Mucosa of stomach (tissue), 1 donor: ENCODE results near the gene OR2A7.
"Not testable (repeated sequence)": the region's sequence is repeated elsewhere in the genome, so short reads cannot be mapped to it uniquely, and the experiment has no call there.

Experiments used
- H3K27me3 ChIP-seq: one replicate; pipeline ENCODE4 v1.7.0; 2013; ENCODE audit warnings: mild to moderate bottlenecking, low read length; ENCODE audit not compliant: control insufficient read depth, insufficient read depth
- H3K36me3 ChIP-seq: one replicate; pipeline ENCODE4 v1.7.0; 2013; ENCODE audit warnings: low read length; ENCODE audit not compliant: control insufficient read depth, insufficient read depth
- H3K4me1 ChIP-seq: one replicate; pipeline ENCODE4 v1.7.0; 2013; ENCODE audit warnings: mild to moderate bottlenecking, low read length; ENCODE audit not compliant: control insufficient read depth, insufficient read depth
- H3K4me3 ChIP-seq: one replicate; pipeline ENCODE4 v1.7.0; 2013; ENCODE audit warnings: low read length
- H3K9ac ChIP-seq: one replicate; pipeline ENCODE4 v1.7.0; 2013; ENCODE audit warnings: mild to moderate bottlenecking, low read length, moderate library complexity
- H3K9me3 ChIP-seq: one replicate; pipeline ENCODE4 v1.7.0; 2013; ENCODE audit warnings: mild to moderate bottlenecking, low read length, moderate library complexity; ENCODE audit not compliant: control insufficient read depth
- donor health status: Pancreatic carcinoma.

Gene OR2A7

GRCh38 chr7:144264692-144265091 is at the start of gene OR2A7:
OR2A7 (minus strand) TSS chr7:144264792; CDS start chr7:144259628, 5,164 bp downstream.
- H3K4me1 ChIP-seq, H3K27me3 ChIP-seq, H3K4me3 ChIP-seq, H3K36me3 ChIP-seq, H3K9me3 ChIP-seq, H3K9ac ChIP-seq: not testable (repeated sequence)

GRCh38 chr7:144311872-144312469 is 47.4 kb upstream of the OR2A7 start, which contains the start of gene OR2A1:
OR2A1 (plus strand) TSS chr7:144312419; CDS start chr7:144318125, 5,706 bp downstream.
- H3K36me3 ChIP-seq, H3K27me3 ChIP-seq, H3K9ac ChIP-seq, H3K9me3 ChIP-seq, H3K4me1 ChIP-seq, H3K4me3 ChIP-seq: not testable (repeated sequence)

- H3K4me3 ChIP-seq, H3K9ac ChIP-seq, H3K9me3 ChIP-seq, H3K36me3 ChIP-seq, H3K4me1 ChIP-seq, H3K27me3 ChIP-seq: not testable (repeated sequence)
Observed at GRCh38 chr7:144311218-144311617, 46.6 kb upstream of the OR2A7 start.

GRCh38 chr7:144309702-144310101 is 45.1 kb upstream of the OR2A7 start:
- not testable (repeated sequence) for H3K4me1 ChIP-seq, H3K27me3 ChIP-seq, H3K4me3 ChIP-seq

GRCh38 chr7:144305156-144305555 is 40.6 kb upstream of the OR2A7 start:
- H3K36me3 ChIP-seq, H3K4me1 ChIP-seq, H3K9me3 ChIP-seq, H3K4me3 ChIP-seq, H3K9ac ChIP-seq, H3K27me3 ChIP-seq: not testable (repeated sequence)

More at GRCh38 chr7:144309702-144310101, 45.1 kb upstream of the OR2A7 start:
- H3K9me3 ChIP-seq, H3K36me3 ChIP-seq, H3K9ac ChIP-seq: not testable (repeated sequence)

- H3K9ac ChIP-seq, H3K4me1 ChIP-seq, H3K4me3 ChIP-seq, H3K27me3 ChIP-seq, H3K36me3 ChIP-seq, H3K9me3 ChIP-seq: not testable (repeated sequence)
Observed at GRCh38 chr7:144303607-144304006, 39.0 kb upstream of the OR2A7 start.

- H3K9ac ChIP-seq, H3K9me3 ChIP-seq, H3K36me3 ChIP-seq, H3K27me3 ChIP-seq, H3K4me1 ChIP-seq, H3K4me3 ChIP-seq: not testable (repeated sequence)
Observed at GRCh38 chr7:144302578-144303303, 38.1 kb upstream of the OR2A7 start.

GRCh38 chr7:144293794-144294499 is 29.4 kb upstream of the OR2A7 start:
- not testable (repeated sequence) for H3K27me3 ChIP-seq, H3K4me1 ChIP-seq, H3K9me3 ChIP-seq, H3K4me3 ChIP-seq, H3K36me3 ChIP-seq, H3K9ac ChIP-seq

GRCh38 chr7:144292384-144293161 is 28.0 kb upstream of the OR2A7 start:
- H3K27me3 ChIP-seq, H3K36me3 ChIP-seq, H3K9ac ChIP-seq, H3K4me3 ChIP-seq, H3K9me3 ChIP-seq, H3K4me1 ChIP-seq: not testable (repeated sequence)

GRCh38 chr7:144291607-144292006 is 27.0 kb upstream of the OR2A7 start:
- H3K4me1 ChIP-seq, H3K4me3 ChIP-seq, H3K27me3 ChIP-seq, H3K9me3 ChIP-seq, H3K36me3 ChIP-seq, H3K9ac ChIP-seq: not testable (repeated sequence)

GRCh38 chr7:144287171-144287784 is 22.7 kb upstream of the OR2A7 start:
- not testable (repeated sequence) for H3K36me3 ChIP-seq, H3K9ac ChIP-seq, H3K9me3 ChIP-seq, H3K4me1 ChIP-seq, H3K4me3 ChIP-seq, H3K27me3 ChIP-seq

GRCh38 chr7:144283716-144284115 is 19.1 kb upstream of the OR2A7 start:
- H3K4me1 ChIP-seq, H3K36me3 ChIP-seq, H3K4me3 ChIP-seq, H3K9ac ChIP-seq, H3K9me3 ChIP-seq, H3K27me3 ChIP-seq: not testable (repeated sequence)
